ENCODE measurements around the gene KCNJ18.
"Not testable (repeated sequence)": the region's sequence is repeated elsewhere in the genome, so short reads cannot be mapped to it uniquely, and the experiment has no call there.

DNA sequence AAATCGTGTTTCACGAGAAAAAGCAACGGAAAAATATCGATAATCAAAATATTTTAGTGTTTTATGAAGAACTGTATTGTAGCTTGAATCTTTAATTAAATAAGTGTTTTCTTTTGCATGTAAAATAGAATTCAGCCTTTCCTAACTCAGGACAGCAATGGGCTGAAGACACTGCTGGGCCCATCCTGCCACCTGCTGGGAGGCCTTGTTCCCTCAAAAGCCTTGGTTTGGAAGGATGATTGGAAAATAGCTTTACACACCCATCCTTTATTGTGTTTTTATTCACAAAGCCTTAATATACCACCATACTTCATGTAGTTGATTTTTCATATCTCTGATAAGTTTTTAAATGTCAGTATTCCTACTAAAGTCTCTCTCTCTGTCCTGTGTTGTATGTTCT, 43.5 kb downstream of the KCNJ18 start:
- TF ChIP-seq, protein P1, sequence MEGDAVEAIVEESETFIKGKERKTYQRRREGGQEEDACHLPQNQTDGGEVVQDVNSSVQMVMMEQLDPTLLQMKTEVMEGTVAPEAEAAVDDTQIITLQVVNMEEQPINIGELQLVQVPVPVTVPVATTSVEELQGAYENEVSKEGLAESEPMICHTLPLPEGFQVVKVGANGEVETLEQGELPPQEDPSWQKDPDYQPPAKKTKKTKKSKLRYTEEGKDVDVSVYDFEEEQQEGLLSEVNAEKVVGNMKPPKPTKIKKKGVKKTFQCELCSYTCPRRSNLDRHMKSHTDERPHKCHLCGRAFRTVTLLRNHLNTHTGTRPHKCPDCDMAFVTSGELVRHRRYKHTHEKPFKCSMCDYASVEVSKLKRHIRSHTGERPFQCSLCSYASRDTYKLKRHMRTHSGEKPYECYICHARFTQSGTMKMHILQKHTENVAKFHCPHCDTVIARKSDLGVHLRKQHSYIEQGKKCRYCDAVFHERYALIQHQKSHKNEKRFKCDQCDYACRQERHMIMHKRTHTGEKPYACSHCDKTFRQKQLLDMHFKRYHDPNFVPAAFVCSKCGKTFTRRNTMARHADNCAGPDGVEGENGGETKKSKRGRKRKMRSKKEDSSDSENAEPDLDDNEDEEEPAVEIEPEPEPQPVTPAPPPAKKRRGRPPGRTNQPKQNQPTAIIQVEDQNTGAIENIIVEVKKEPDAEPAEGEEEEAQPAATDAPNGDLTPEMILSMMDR (IDR thresholded peaks at IDR 0.05), result not testable (repeated sequence)
- TF ChIP-seq POLR2A, POLR2AphosphoS5 (IDR thresholded peaks at IDR 0.05): not testable (repeated sequence)
